Epithelial cell of esophagus (primary cell): Measurements from ENCODE around the gene METTL24.
"Not testable (repeated sequence)": the region's sequence is repeated elsewhere in the genome, so short reads cannot be mapped to it uniquely, and the experiment has no call there.

Experiments
- DNase-seq: peaks from one replicate; pipeline ENCODE4 v3.0.0; 2010; ENCODE audit warnings: low read depth
- H3K4me3 ChIP-seq: 2 replicates; pipeline ENCODE4 v1.5.1; 2011; ENCODE audit warnings: mild to moderate bottlenecking, low read length, control low read depth
- CTCF ChIP-seq: IDR thresholded peaks from 2 replicates; pipeline ENCODE4 v1.5.1; 2011; ENCODE audit warnings: low read depth, mild to moderate bottlenecking, low read length, control low read depth, inconsistent platforms; ENCODE audit not compliant: insufficient read depth; ENCODE audit errors: missing control alignments

The METTL24 gene

GRCh38 chr6:110250838-110251237, 107.3 kb downstream of the METTL24 start:
- TF ChIP-seq CTCF: no peak
- H3K4me3 ChIP-seq: no peak overlapping the region
- no peak for DNase-seq

- no peak for TF ChIP-seq CTCF
- H3K4me3 ChIP-seq: no peak overlapping the region
- no peak for DNase-seq
Measured at GRCh38 chr6:110250058-110250457, 108.1 kb downstream of the METTL24 start.

- no peak for DNase-seq
- TF ChIP-seq CTCF: no peak
- H3K4me3 ChIP-seq: no peak overlapping the region
Measured at GRCh38 chr6:110246900-110247546, 111.1 kb downstream of the METTL24 start.

- H3K4me3 ChIP-seq: no peak overlapping the region
- no peak for TF ChIP-seq CTCF
- no peak for DNase-seq
Measured at GRCh38 chr6:110246378-110246777, 111.8 kb downstream of the METTL24 start.

GRCh38 chr6:110244621-110245020, 113.5 kb downstream of the METTL24 start:
- not testable (repeated sequence) for DNase-seq, H3K4me3 ChIP-seq

- TF ChIP-seq CTCF: no peak
Measured at GRCh38 chr6:110239526-110240274, 118.4 kb downstream of the METTL24 start.

GRCh38 chr6:110236007-110236406, 122.1 kb downstream of the METTL24 start:
- H3K4me3 ChIP-seq, DNase-seq: not testable (repeated sequence)

More at GRCh38 chr6:110239526-110240274, 118.4 kb downstream of the METTL24 start:
- no peak overlapping the region for H3K4me3 ChIP-seq
- no peak for DNase-seq

GRCh38 chr6:110233770-110234374, 124.3 kb downstream of the METTL24 start:
- no peak for DNase-seq
- no peak overlapping the region for H3K4me3 ChIP-seq
- TF ChIP-seq CTCF: no peak
